ENCODE results near the gene NPHP4. TPM values are rescaled to one million over a fixed set of nuclear protein-coding genes. Genes with fewer than 3 reads are reported as not detected.

Gene NPHP4
- total RNA-seq, 1 experiment from 2014 or later = 3.9 TPM

GRCh38 chr1:5953386-5953785, 38.8 kb downstream of the NPHP4 start:
- Histone ChIP-seq H3K9ac (ENCODE audit: low read length) (no peak overlapping the region), H3K4me3 (ENCODE audit: low read length) (no peak overlapping the region), H3K4me2 (ENCODE audit: low read depth, low read length, poor library complexity, severe bottlenecking) (no peak overlapping the region)

GRCh38 chr1:5951846-5952410, 40.3 kb downstream of the NPHP4 start:
- DNase-seq = no peak
- H3K36me3 ChIP-seq (ENCODE audit: insufficient read depth, low read length) = no peaks in the 10 kb centered on the region
- no peak overlapping the region for H2AFZ ChIP-seq (ENCODE audit: low read length)
- H3K27ac ChIP-seq (ENCODE audit: low read length) = no peak overlapping the region
- no peak overlapping the region for H3K4me3 ChIP-seq (ENCODE audit: low read length)
- no peaks in the 10 kb centered on the region for H3K4me1 ChIP-seq (ENCODE audit: low read length)
- no peaks in the 10 kb centered on the region for H3K9me3 ChIP-seq (ENCODE audit: low read length)
- H3K27me3 ChIP-seq (ENCODE audit: low read length) = no peaks in the 10 kb centered on the region
- no peaks in the 10 kb centered on the region for H3K79me2 ChIP-seq (ENCODE audit: low read length)
- H3K9ac ChIP-seq (ENCODE audit: low read length) = no peak overlapping the region
- H4K20me1 ChIP-seq (ENCODE audit: insufficient read depth, low read depth, low read length) = no peaks in the 10 kb centered on the region
- no peak overlapping the region for H3K4me2 ChIP-seq (ENCODE audit: low read depth, low read length, poor library complexity, severe bottlenecking)
- H3K9me2 ChIP-seq (replicated peaks; ENCODE audit: insufficient read depth, low read length) = no peaks in the 10 kb centered on the region

More at GRCh38 chr1:5953386-5953785, 38.8 kb downstream of the NPHP4 start:
- DNase-seq = no peak
- no peaks in the 10 kb centered on the region for H3K4me1 ChIP-seq (ENCODE audit: low read length)
- no peak overlapping the region for H2AFZ ChIP-seq (ENCODE audit: low read length)
- no peaks in the 10 kb centered on the region for H3K9me3 ChIP-seq (ENCODE audit: low read length)
- H3K36me3 ChIP-seq (ENCODE audit: insufficient read depth, low read length) = no peaks in the 10 kb centered on the region
- H4K20me1 ChIP-seq (ENCODE audit: insufficient read depth, low read depth, low read length) = no peaks in the 10 kb centered on the region
- no peaks in the 10 kb centered on the region for H3K9me2 ChIP-seq (replicated peaks; ENCODE audit: insufficient read depth, low read length)
- no peak overlapping the region for H3K27ac ChIP-seq (ENCODE audit: low read length)
- no peaks in the 10 kb centered on the region for H3K79me2 ChIP-seq (ENCODE audit: low read length)
- H3K27me3 ChIP-seq (ENCODE audit: low read length) = no peaks in the 10 kb centered on the region

- Histone ChIP-seq H3K4me1 (ENCODE audit: low read length) (no peaks in the 10 kb centered on the region), H3K4me2 (ENCODE audit: low read depth, low read length, poor library complexity, severe bottlenecking) (no peak overlapping the region)
These were observed 41.0 kb downstream of the NPHP4 start for GRCh38 chr1:5950994-5951785.

GRCh38 chr1:5950201-5950895, 41.9 kb downstream of the NPHP4 start:
- Histone ChIP-seq H3K27me3 (ENCODE audit: low read length) (no peaks in the 10 kb centered on the region), H4K20me1 (ENCODE audit: insufficient read depth, low read depth, low read length) (no peaks in the 10 kb centered on the region), H3K27ac (ENCODE audit: low read length) (no peak overlapping the region), H3K9ac (ENCODE audit: low read length) (no peak overlapping the region), H3K79me2 (ENCODE audit: low read length) (no peaks in the 10 kb centered on the region), H3K4me1 (ENCODE audit: low read length) (no peaks in the 10 kb centered on the region), H2AFZ (ENCODE audit: low read length) (no peak overlapping the region), H3K9me3 (ENCODE audit: low read length) (no peaks in the 10 kb centered on the region), H3K4me3 (ENCODE audit: low read length) (no peak overlapping the region), H3K4me2 (ENCODE audit: low read depth, low read length, poor library complexity, severe bottlenecking) (no peak overlapping the region), H3K36me3 (ENCODE audit: insufficient read depth, low read length) (no peaks in the 10 kb centered on the region), H3K9me2 (replicated peaks; ENCODE audit: insufficient read depth, low read length) (no peaks in the 10 kb centered on the region)
- no peak for DNase-seq

More at GRCh38 chr1:5950994-5951785, 41.0 kb downstream of the NPHP4 start:
- no peak for DNase-seq
- Histone ChIP-seq H3K27me3 (ENCODE audit: low read length) (no peaks in the 10 kb centered on the region), H3K9ac (ENCODE audit: low read length) (no peak overlapping the region), H3K9me3 (ENCODE audit: low read length) (no peaks in the 10 kb centered on the region), H3K36me3 (ENCODE audit: insufficient read depth, low read length) (no peaks in the 10 kb centered on the region), H3K27ac (ENCODE audit: low read length) (no peak overlapping the region), H2AFZ (ENCODE audit: low read length) (no peak overlapping the region), H4K20me1 (ENCODE audit: insufficient read depth, low read depth, low read length) (no peaks in the 10 kb centered on the region), H3K79me2 (ENCODE audit: low read length) (no peaks in the 10 kb centered on the region), H3K4me3 (ENCODE audit: low read length) (no peak overlapping the region), H3K9me2 (replicated peaks; ENCODE audit: insufficient read depth, low read length) (no peaks in the 10 kb centered on the region)

GRCh38 chr1:5949761-5950100, 42.5 kb downstream of the NPHP4 start:
- no peak overlapping the region for H2AFZ ChIP-seq (ENCODE audit: low read length)
- no peak overlapping the region for H3K27ac ChIP-seq (ENCODE audit: low read length)
- H3K4me3 ChIP-seq (ENCODE audit: low read length) = no peak overlapping the region
- no peaks in the 10 kb centered on the region for H3K9me2 ChIP-seq (replicated peaks; ENCODE audit: insufficient read depth, low read length)
- H4K20me1 ChIP-seq (ENCODE audit: insufficient read depth, low read depth, low read length) = no peaks in the 10 kb centered on the region
- no peaks in the 10 kb centered on the region for H3K79me2 ChIP-seq (ENCODE audit: low read length)
- no peaks in the 10 kb centered on the region for H3K27me3 ChIP-seq (ENCODE audit: low read length)
- no peaks in the 10 kb centered on the region for H3K9me3 ChIP-seq (ENCODE audit: low read length)
- DNase-seq = no peak
- H3K9ac ChIP-seq (ENCODE audit: low read length) = no peak overlapping the region
- H3K36me3 ChIP-seq (ENCODE audit: insufficient read depth, low read length) = no peaks in the 10 kb centered on the region
- H3K4me1 ChIP-seq (ENCODE audit: low read length) = no peaks in the 10 kb centered on the region
- H3K4me2 ChIP-seq (ENCODE audit: low read depth, low read length, poor library complexity, severe bottlenecking) = no peak overlapping the region

- H3K9ac ChIP-seq (ENCODE audit: low read length) = no peak overlapping the region
- H3K4me1 ChIP-seq (ENCODE audit: low read length) = no peaks in the 10 kb centered on the region
- no peak overlapping the region for H3K4me2 ChIP-seq (ENCODE audit: low read depth, low read length, poor library complexity, severe bottlenecking)
- no peak overlapping the region for H3K27ac ChIP-seq (ENCODE audit: low read length)
- H3K4me3 ChIP-seq (ENCODE audit: low read length) = no peak overlapping the region
- no peaks in the 10 kb centered on the region for H3K36me3 ChIP-seq (ENCODE audit: insufficient read depth, low read length)
- no peaks in the 10 kb centered on the region for H4K20me1 ChIP-seq (ENCODE audit: insufficient read depth, low read depth, low read length)
- no peak for DNase-seq
- no peaks in the 10 kb centered on the region for H3K9me3 ChIP-seq (ENCODE audit: low read length)
- H3K79me2 ChIP-seq (ENCODE audit: low read length) = no peaks in the 10 kb centered on the region
- no peaks in the 10 kb centered on the region for H3K27me3 ChIP-seq (ENCODE audit: low read length)
- no peak overlapping the region for H2AFZ ChIP-seq (ENCODE audit: low read length)
- no peaks in the 10 kb centered on the region for H3K9me2 ChIP-seq (replicated peaks; ENCODE audit: insufficient read depth, low read length)
These were observed 43.0 kb downstream of the NPHP4 start for GRCh38 chr1:5949085-5949760.

GRCh38 chr1:5948681-5949005, 43.6 kb downstream of the NPHP4 start:
- Histone ChIP-seq H3K9me2 (replicated peaks; ENCODE audit: insufficient read depth, low read length) (no peaks in the 10 kb centered on the region), H3K27ac (ENCODE audit: low read length) (no peak overlapping the region), H3K4me3 (ENCODE audit: low read length) (no peak overlapping the region), H3K36me3 (ENCODE audit: insufficient read depth, low read length) (no peaks in the 10 kb centered on the region), H3K4me2 (ENCODE audit: low read depth, low read length, poor library complexity, severe bottlenecking) (no peak overlapping the region), H3K79me2 (ENCODE audit: low read length) (no peaks in the 10 kb centered on the region), H2AFZ (ENCODE audit: low read length) (no peak overlapping the region), H3K27me3 (ENCODE audit: low read length) (no peaks in the 10 kb centered on the region), H4K20me1 (ENCODE audit: insufficient read depth, low read depth, low read length) (no peaks in the 10 kb centered on the region), H3K4me1 (ENCODE audit: low read length) (no peaks in the 10 kb centered on the region), H3K9ac (ENCODE audit: low read length) (no peak overlapping the region), H3K9me3 (ENCODE audit: low read length) (no peaks in the 10 kb centered on the region)
- DNase-seq = no peak

Measured in Karpas-422 (cell line).